ENCODE results near the gene ABCA9.

Gene ABCA9

GRCh38 chr17:68981288-68981687, 79.4 kb downstream of the ABCA9 start:
- Histone ChIP-seq H2AK5ac (ENCODE audit: low read depth, low read length) (no peak overlapping the region), H2BK12ac (ENCODE audit: low read length) (no peak overlapping the region), H3K79me1 (ENCODE audit: low read depth, low read length) (no peaks in the 10 kb centered on the region), H2BK120ac (ENCODE audit: low read depth, low read length) (no peak overlapping the region), H3K36me3 (replicated peaks in 1 of 2; ENCODE audit: control insufficient read depth in 2 of 2, insufficient read depth in 2 of 2, low read length in 2 of 2) (no peaks in the 10 kb centered on the region), H3K27ac (replicated peaks; ENCODE audit: low read length) (no peak overlapping the region), H3K14ac (ENCODE audit: low read length) (no peak overlapping the region), H3K4me1 (ENCODE audit: control insufficient read depth in 2 of 2, insufficient read depth in 1 of 2, low read depth in 1 of 2, low read length in 2 of 2) (no peaks in the 10 kb centered on the region), H3K23ac (ENCODE audit: low read depth, low read length, poor library complexity) (no peak overlapping the region), H3K9me3 (replicated peaks in 1 of 2; ENCODE audit: control insufficient read depth in 2 of 2, insufficient read depth in 1 of 2, low read depth in 1 of 2, low read length in 2 of 2) (no peaks in the 10 kb centered on the region), H3K27me3 (ENCODE audit: control insufficient read depth in 3 of 3, insufficient read depth in 3 of 3, low read depth in 1 of 3, low read length in 3 of 3) (no peaks in the 10 kb centered on the region), H3K4ac (ENCODE audit: low read length) (no peak overlapping the region), H3K9ac (ENCODE audit: low read depth, low read length, poor library complexity) (no peak overlapping the region), H3K18ac (ENCODE audit: low read length) (no peak overlapping the region), H4K8ac (ENCODE audit: low read depth, low read length) (no peak overlapping the region), H2BK5ac (ENCODE audit: low read length) (no peak overlapping the region), H3K4me2 (ENCODE audit: insufficient read depth, low read length, poor library complexity, severe bottlenecking) (no peak overlapping the region), H4K91ac (ENCODE audit: low read depth, low read length, poor library complexity) (no peak overlapping the region), H2AFZ (ENCODE audit: low read length) (no peak overlapping the region), H3K4me3 (ENCODE audit: low read length in 2 of 2) (no peak overlapping the region), H2BK15ac (ENCODE audit: low read length) (no peak overlapping the region)
- no peak for DNase-seq (ENCODE audit: low spot score)
- WGBS, 2 donors (ENCODE audit: extremely low coverage in 2 of 2, insufficient read length in 2 of 2, insufficient replicate concordance in 1 of 2), result no CpG with 5 or more reads among the region's 2 CpGs

- Histone ChIP-seq H3K4me2 (ENCODE audit: insufficient read depth, low read length, poor library complexity, severe bottlenecking) (no peak overlapping the region), H3K9me3 (replicated peaks in 1 of 2; ENCODE audit: control insufficient read depth in 2 of 2, insufficient read depth in 1 of 2, low read depth in 1 of 2, low read length in 2 of 2) (no peaks in the 10 kb centered on the region), H2AK5ac (ENCODE audit: low read depth, low read length) (no peak overlapping the region), H4K91ac (ENCODE audit: low read depth, low read length, poor library complexity) (no peak overlapping the region), H3K79me1 (ENCODE audit: low read depth, low read length) (no peaks in the 10 kb centered on the region), H3K4me1 (ENCODE audit: control insufficient read depth in 2 of 2, insufficient read depth in 1 of 2, low read depth in 1 of 2, low read length in 2 of 2) (no peaks in the 10 kb centered on the region), H2AFZ (ENCODE audit: low read length) (no peak overlapping the region), H2BK5ac (ENCODE audit: low read length) (no peak overlapping the region), H3K4ac (ENCODE audit: low read length) (no peak overlapping the region), H3K4me3 (ENCODE audit: low read length in 2 of 2) (no peak overlapping the region), H3K36me3 (replicated peaks in 1 of 2; ENCODE audit: control insufficient read depth in 2 of 2, insufficient read depth in 2 of 2, low read length in 2 of 2) (no peaks in the 10 kb centered on the region), H3K27me3 (ENCODE audit: control insufficient read depth in 3 of 3, insufficient read depth in 3 of 3, low read depth in 1 of 3, low read length in 3 of 3) (no peaks in the 10 kb centered on the region), H2BK12ac (ENCODE audit: low read length) (no peak overlapping the region), H4K8ac (ENCODE audit: low read depth, low read length) (no peak overlapping the region), H3K18ac (ENCODE audit: low read length) (no peak overlapping the region), H3K27ac (replicated peaks; ENCODE audit: low read length) (no peak overlapping the region), H3K23ac (ENCODE audit: low read depth, low read length, poor library complexity) (no peak overlapping the region), H3K14ac (ENCODE audit: low read length) (no peak overlapping the region), H3K9ac (ENCODE audit: low read depth, low read length, poor library complexity) (no peak overlapping the region), H2BK15ac (ENCODE audit: low read length) (no peak overlapping the region), H2BK120ac (ENCODE audit: low read depth, low read length) (no peak overlapping the region)
- DNase-seq (ENCODE audit: low spot score), result no peak
- no CpG with 5 or more reads among the region's 3 CpGs for WGBS, 2 donors (ENCODE audit: extremely low coverage in 2 of 2, insufficient read length in 2 of 2, insufficient replicate concordance in 1 of 2)
These were observed 87.5 kb downstream of the ABCA9 start for GRCh38 chr17:68973098-68973846.

- no peak overlapping the region for H3K9ac ChIP-seq (ENCODE audit: low read depth, low read length, poor library complexity)
- no peak overlapping the region for H3K4me2 ChIP-seq (ENCODE audit: insufficient read depth, low read length, poor library complexity, severe bottlenecking)
- no peak overlapping the region for H3K27ac ChIP-seq (replicated peaks; ENCODE audit: low read length)
- no peaks in the 10 kb centered on the region for H3K36me3 ChIP-seq (replicated peaks in 1 of 2; ENCODE audit: control insufficient read depth in 2 of 2, insufficient read depth in 2 of 2, low read length in 2 of 2)
- no peaks in the 10 kb centered on the region for H3K27me3 ChIP-seq (ENCODE audit: control insufficient read depth in 3 of 3, insufficient read depth in 3 of 3, low read depth in 1 of 3, low read length in 3 of 3)
- H2BK5ac ChIP-seq (ENCODE audit: low read length), result no peak overlapping the region
- no peak overlapping the region for H4K91ac ChIP-seq (ENCODE audit: low read depth, low read length, poor library complexity)
- no peak overlapping the region for H2BK15ac ChIP-seq (ENCODE audit: low read length)
- no peak overlapping the region for H3K4ac ChIP-seq (ENCODE audit: low read length)
- no CpG with 5 or more reads among the region's 4 CpGs for WGBS, 2 donors (ENCODE audit: extremely low coverage in 2 of 2, insufficient read length in 2 of 2, insufficient replicate concordance in 1 of 2)
- H3K4me1 ChIP-seq (ENCODE audit: control insufficient read depth in 2 of 2, insufficient read depth in 1 of 2, low read depth in 1 of 2, low read length in 2 of 2), result no peaks in the 10 kb centered on the region
- no peak overlapping the region for H3K18ac ChIP-seq (ENCODE audit: low read length)
- H3K14ac ChIP-seq (ENCODE audit: low read length), result no peak overlapping the region
- no peaks in the 10 kb centered on the region for H3K9me3 ChIP-seq (replicated peaks in 1 of 2; ENCODE audit: control insufficient read depth in 2 of 2, insufficient read depth in 1 of 2, low read depth in 1 of 2, low read length in 2 of 2)
- no peak overlapping the region for H4K8ac ChIP-seq (ENCODE audit: low read depth, low read length)
- H2AK5ac ChIP-seq (ENCODE audit: low read depth, low read length), result no peak overlapping the region
- no peak overlapping the region for H2BK120ac ChIP-seq (ENCODE audit: low read depth, low read length)
- no peak overlapping the region for H2BK12ac ChIP-seq (ENCODE audit: low read length)
- H2AFZ ChIP-seq (ENCODE audit: low read length), result no peak overlapping the region
- no peak overlapping the region for H3K23ac ChIP-seq (ENCODE audit: low read depth, low read length, poor library complexity)
- no peaks in the 10 kb centered on the region for H3K79me1 ChIP-seq (ENCODE audit: low read depth, low read length)
- DNase-seq (ENCODE audit: low spot score), result peak; percentile 15
- H3K4me3 ChIP-seq (ENCODE audit: low read length in 2 of 2), result no peak overlapping the region
These were observed 88.5 kb downstream of the ABCA9 start for GRCh38 chr17:68972119-68972704.

- Histone ChIP-seq H3K14ac (ENCODE audit: low read length) (no peak overlapping the region), H4K8ac (ENCODE audit: low read depth, low read length) (no peak overlapping the region), H3K4me3 (ENCODE audit: low read length in 2 of 2) (no peak overlapping the region), H2BK15ac (ENCODE audit: low read length) (no peak overlapping the region), H3K79me1 (ENCODE audit: low read depth, low read length) (no peaks in the 10 kb centered on the region), H3K18ac (ENCODE audit: low read length) (no peak overlapping the region), H3K4me2 (ENCODE audit: insufficient read depth, low read length, poor library complexity, severe bottlenecking) (no peak overlapping the region), H3K9ac (ENCODE audit: low read depth, low read length, poor library complexity) (no peak overlapping the region), H4K91ac (ENCODE audit: low read depth, low read length, poor library complexity) (no peak overlapping the region), H3K27me3 (ENCODE audit: control insufficient read depth in 3 of 3, insufficient read depth in 3 of 3, low read depth in 1 of 3, low read length in 3 of 3) (no peaks in the 10 kb centered on the region), H2BK5ac (ENCODE audit: low read length) (no peak overlapping the region), H3K4ac (ENCODE audit: low read length) (no peak overlapping the region), H2BK120ac (ENCODE audit: low read depth, low read length) (no peak overlapping the region), H2AK5ac (ENCODE audit: low read depth, low read length) (no peak overlapping the region), H3K4me1 (ENCODE audit: control insufficient read depth in 2 of 2, insufficient read depth in 1 of 2, low read depth in 1 of 2, low read length in 2 of 2) (no peaks in the 10 kb centered on the region), H2BK12ac (ENCODE audit: low read length) (no peak overlapping the region), H3K9me3 (replicated peaks in 1 of 2; ENCODE audit: control insufficient read depth in 2 of 2, insufficient read depth in 1 of 2, low read depth in 1 of 2, low read length in 2 of 2) (no peaks in the 10 kb centered on the region), H3K23ac (ENCODE audit: low read depth, low read length, poor library complexity) (no peak overlapping the region), H3K36me3 (replicated peaks in 1 of 2; ENCODE audit: control insufficient read depth in 2 of 2, insufficient read depth in 2 of 2, low read length in 2 of 2) (no peaks in the 10 kb centered on the region), H2AFZ (ENCODE audit: low read length) (no peak overlapping the region), H3K27ac (replicated peaks; ENCODE audit: low read length) (no peak overlapping the region)
- WGBS, 2 donors (ENCODE audit: extremely low coverage in 2 of 2, insufficient read length in 2 of 2, insufficient replicate concordance in 1 of 2), result no CpG with 5 or more reads among the region's 5 CpGs
- no peak for DNase-seq (ENCODE audit: low spot score)
These were observed 91.6 kb downstream of the ABCA9 start for GRCh38 chr17:68969101-68969500.

Measured in neuronal stem cell (in vitro differentiated cells).